ENCODE data around the gene FOSL1. TPM values are rescaled to one million over a fixed set of nuclear protein-coding genes. Genes with fewer than 3 reads are reported as not detected.

The FOSL1 gene
- total and polyA plus RNA-seq, 2 of the 13 experiments (the other 11 are each of a cell fraction or from before 2014, with no cell fraction given): 4.0 to 4.1 TPM

DNA sequence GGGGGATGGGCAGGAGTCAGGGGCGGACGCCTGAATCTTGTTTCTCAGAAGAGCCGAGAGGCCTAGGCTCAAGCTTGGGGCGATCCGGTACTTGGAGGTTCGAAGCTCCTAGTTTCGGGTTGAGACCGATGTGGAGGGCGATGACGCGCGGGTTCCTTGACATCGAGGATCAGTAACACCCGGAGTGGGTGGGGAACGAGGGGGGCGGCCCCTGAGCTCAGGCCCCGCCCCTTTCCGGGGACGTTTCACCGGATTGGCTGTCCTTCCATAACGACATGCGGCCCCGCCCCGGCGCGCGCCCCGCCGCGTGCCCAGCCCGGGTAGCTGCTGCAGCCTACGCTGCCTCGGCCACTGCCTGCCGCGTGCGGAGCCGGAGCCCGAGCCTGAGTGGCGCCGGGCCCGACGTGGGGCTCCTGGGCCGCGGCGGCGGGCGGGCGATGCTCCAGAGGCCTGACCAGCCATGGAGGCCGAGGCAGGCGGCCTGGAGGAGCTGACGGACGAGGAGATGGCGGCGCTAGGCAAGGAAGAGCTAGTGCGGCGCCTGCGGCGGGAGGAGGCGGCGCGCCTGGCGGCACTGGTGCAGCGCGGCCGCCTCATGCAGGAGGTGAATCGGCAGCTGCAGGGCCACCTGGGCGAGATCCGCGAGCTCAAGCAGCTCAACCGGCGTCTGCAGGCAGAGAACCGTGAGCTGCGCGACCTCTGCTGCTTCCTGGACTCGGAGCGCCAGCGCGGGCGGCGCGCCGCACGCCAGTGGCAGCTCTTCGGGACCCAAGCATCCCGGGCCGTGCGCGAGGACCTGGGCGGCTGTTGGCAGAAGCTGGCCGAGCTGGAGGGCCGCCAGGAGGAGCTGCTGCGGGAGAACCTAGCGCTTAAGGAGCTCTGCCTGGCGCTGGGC lies 9.6 kb downstream of the FOSL1 start, which contains the start of gene CCDC85B (continued):
- TF ChIP-seq, protein P1, sequence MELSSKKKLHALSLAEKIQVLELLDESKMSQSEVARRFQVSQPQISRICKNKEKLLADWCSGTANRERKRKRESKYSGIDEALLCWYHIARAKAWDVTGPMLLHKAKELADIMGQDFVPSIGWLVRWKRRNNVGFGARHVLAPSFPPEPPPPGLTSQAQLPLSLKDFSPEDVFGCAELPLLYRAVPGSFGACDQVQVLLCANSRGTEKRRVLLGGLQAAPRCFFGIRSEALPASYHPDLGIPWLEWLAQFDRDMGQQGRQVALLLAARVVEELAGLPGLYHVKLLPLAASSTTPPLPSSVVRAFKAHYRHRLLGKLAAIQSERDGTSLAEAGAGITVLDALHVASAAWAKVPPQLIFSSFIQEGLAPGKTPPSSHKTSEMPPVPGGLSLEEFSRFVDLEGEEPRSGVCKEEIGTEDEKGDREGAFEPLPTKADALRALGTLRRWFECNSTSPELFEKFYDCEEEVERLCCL (CRISPR knock-in tag; IDR thresholded peaks at IDR 0.05; ENCODE audit: borderline replicate concordance): no peak
- TF ChIP-seq ZNF136 (CRISPR knock-in tag; IDR thresholded peaks at IDR 0.05; ENCODE audit: low read depth): no peak; the same call in 1 of the 2 replicates
- no peak for TF ChIP-seq RBAK (CRISPR knock-in tag; IDR thresholded peaks at IDR 0.05)
- TF ChIP-seq, protein P2, sequence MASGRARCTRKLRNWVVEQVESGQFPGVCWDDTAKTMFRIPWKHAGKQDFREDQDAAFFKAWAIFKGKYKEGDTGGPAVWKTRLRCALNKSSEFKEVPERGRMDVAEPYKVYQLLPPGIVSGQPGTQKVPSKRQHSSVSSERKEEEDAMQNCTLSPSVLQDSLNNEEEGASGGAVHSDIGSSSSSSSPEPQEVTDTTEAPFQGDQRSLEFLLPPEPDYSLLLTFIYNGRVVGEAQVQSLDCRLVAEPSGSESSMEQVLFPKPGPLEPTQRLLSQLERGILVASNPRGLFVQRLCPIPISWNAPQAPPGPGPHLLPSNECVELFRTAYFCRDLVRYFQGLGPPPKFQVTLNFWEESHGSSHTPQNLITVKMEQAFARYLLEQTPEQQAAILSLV (CRISPR knock-in tag; IDR thresholded peaks at IDR 0.05; ENCODE audit: borderline replicate concordance): peak; percentile 48; the same call in 1 of the 2 replicates
- TF ChIP-seq, protein P3, sequence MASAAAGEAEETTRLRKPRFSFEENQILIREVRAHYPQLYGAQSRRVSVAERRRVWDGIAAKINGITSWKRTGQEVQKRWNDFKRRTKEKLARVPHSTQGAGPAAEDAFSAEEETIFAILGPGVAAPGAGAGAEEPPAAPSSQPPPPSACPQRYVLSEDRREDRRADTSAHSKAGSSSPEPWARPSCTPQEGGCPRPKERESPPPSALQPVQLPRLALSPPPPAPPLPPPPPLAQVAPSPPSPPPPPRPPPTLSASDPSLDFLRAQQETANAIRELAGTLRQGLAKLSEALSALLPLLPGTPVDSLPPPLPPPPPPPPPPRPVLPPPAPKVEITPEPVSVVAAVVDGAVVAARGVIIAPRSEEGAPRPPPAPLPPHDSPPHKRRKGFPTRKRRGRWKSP (CRISPR knock-in tag; IDR thresholded peaks at IDR 0.05): peak; percentile 68; the same call in 1 of the 2 replicates
- peak; percentile 92; the same call in 1 of the 2 replicates for TF ChIP-seq ZNF776 (CRISPR knock-in tag; IDR thresholded peaks at IDR 0.05)
- no peak for TF ChIP-seq ATRX (CRISPR knock-in tag; IDR thresholded peaks at IDR 0.05; ENCODE audit: borderline replicate concordance)
- TF ChIP-seq SOX13 (IDR thresholded peaks at IDR 0.05): no peak; the same call in 1 of the 2 replicates
- TF ChIP-seq SOX13 (CRISPR knock-in tag; conservative IDR thresholded peaks at IDR 0.05 in 1 of 2, IDR thresholded peaks at IDR 0.05 in 1 of 2): no peak
- no peak for TF ChIP-seq EZH2 (conservative IDR thresholded peaks at IDR 0.05; ENCODE audit: low read depth, low read length)
- no peak; the same call in 1 of the 2 replicates for TF ChIP-seq ZNF331 (CRISPR knock-in tag; IDR thresholded peaks at IDR 0.05)
- peak; percentile 46; the same call in 1 of the 2 replicates for TF ChIP-seq ZNF747 (CRISPR knock-in tag; IDR thresholded peaks at IDR 0.05; ENCODE audit: borderline replicate concordance)
- TF ChIP-seq CHD2 (IDR thresholded peaks at IDR 0.05; ENCODE audit: low read depth, low read length): 0 out of 2 replicates have a peak, but pooled peaks have one; percentile 25
- TF ChIP-seq KLF12 (CRISPR knock-in tag; IDR thresholded peaks at IDR 0.05; ENCODE audit: borderline replicate concordance): peak; percentile 58; the same call in 1 of the 2 replicates
- no peak for TF ChIP-seq KDM6A (CRISPR knock-in tag; IDR thresholded peaks at IDR 0.05; ENCODE audit: low read depth)
- no peak for TF ChIP-seq ZSCAN30 (CRISPR knock-in tag; IDR thresholded peaks at IDR 0.05)
- peak; percentile 90 for TF ChIP-seq BORCS8-MEF2B (CRISPR knock-in tag; IDR thresholded peaks at IDR 0.05)
- TF ChIP-seq CAMTA2 (CRISPR knock-in tag; IDR thresholded peaks at IDR 0.05; ENCODE audit: borderline replicate concordance): no peak
- no peak; the same call in 1 of the 2 replicates for TF ChIP-seq CENPT (CRISPR knock-in tag; IDR thresholded peaks at IDR 0.05; ENCODE audit: low read depth)
- TF ChIP-seq, protein P4, sequence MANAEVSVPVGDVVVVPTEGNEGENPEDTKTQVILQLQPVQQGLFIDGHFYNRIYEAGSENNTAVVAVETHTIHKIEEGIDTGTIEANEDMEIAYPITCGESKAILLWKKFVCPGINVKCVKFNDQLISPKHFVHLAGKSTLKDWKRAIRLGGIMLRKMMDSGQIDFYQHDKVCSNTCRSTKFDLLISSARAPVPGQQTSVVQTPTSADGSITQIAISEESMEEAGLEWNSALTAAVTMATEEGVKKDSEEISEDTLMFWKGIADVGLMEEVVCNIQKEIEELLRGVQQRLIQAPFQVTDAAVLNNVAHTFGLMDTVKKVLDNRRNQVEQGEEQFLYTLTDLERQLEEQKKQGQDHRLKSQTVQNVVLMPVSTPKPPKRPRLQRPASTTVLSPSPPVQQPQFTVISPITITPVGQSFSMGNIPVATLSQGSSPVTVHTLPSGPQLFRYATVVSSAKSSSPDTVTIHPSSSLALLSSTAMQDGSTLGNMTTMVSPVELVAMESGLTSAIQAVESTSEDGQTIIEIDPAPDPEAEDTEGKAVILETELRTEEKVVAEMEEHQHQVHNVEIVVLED (CRISPR knock-in tag; IDR thresholded peaks at IDR 0.05; ENCODE audit: borderline replicate concordance): no peak
- no peak for TF ChIP-seq MTF2 (CRISPR knock-in tag; IDR thresholded peaks at IDR 0.05; ENCODE audit: borderline replicate concordance)
- TF ChIP-seq PTBP1 (IDR thresholded peaks at IDR 0.05; ENCODE audit: low read depth, low read length, poor library complexity, severe bottlenecking): no peak
